HG02943 (cell line): Measurements from ENCODE around the gene FGF10.

Source experiments
- ATAC-seq: cut with Tn5 transposase; IDR thresholded peaks from one replicate; pipeline ENCODE4 v1.9.1; 2021; ENCODE audit warnings: mild to moderate bottlenecking, low read depth, moderate library complexity; ENCODE audit not compliant: unreplicated experiment

Gene FGF10

GRCh38 chr5:44360919-44361318 lies 28.3 kb downstream of the FGF10 start:
- ATAC-seq = no peak

DNA sequence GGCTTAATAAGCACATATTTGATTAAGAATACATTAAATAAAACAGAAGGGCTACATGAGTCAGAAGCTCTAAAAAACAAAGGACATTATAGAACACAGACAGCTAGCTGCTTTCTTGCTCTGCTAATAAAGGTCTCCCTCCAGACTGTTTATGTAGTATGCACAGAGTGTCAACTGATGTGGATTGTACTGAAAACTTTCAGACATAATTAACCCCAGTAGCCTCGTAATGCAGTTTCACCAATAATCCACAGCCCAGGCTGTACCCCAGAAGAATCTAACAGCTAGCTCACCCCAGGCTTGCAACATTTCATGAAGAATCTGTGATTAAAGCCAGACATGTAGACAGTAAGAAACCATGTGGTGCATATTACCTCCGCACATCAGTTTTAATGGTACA lies 30.8 kb downstream of the FGF10 start:
- no peak for ATAC-seq

- no peak for ATAC-seq
Observed at GRCh38 chr5:44356231-44356630, 33.0 kb downstream of the FGF10 start.

DNA sequence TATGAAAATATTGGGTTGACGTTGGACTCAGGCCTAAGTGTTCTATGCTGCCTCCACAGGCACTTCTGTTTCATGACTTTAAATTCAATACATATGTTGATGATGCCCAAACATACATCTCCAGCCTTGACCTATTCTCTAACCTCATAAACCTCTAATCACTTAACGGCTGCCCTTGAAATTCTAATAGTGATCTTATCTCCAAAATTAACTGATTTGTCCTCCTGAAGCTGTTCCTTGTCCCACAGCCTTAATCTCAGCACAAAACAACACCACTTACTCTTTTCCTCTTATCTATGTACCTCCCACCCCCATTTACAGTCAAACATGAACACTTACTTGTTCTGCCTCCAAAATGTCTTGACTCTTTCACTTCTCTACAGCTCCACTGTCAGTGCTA lies 43.3 kb downstream of the FGF10 start:
- ATAC-seq = no peak

DNA sequence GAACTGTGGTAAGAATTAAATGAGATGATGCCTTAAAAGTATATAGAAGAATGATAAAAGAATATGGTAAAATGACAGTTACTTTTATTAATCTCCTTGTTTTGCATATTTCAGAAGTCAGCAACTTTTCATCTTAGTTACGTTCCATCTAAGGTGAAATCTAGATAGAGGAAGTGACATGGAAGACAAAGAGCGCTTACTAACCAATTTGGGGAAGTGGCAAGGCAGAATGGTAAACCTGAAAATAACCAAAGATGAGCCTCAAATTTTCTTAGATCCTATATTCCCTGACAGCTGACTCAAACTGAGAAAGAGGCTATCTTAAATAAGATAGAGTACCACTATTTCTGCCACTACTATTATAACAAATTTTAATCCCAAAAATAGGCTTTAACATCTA lies 52.5 kb downstream of the FGF10 start:
- no peak for ATAC-seq

DNA sequence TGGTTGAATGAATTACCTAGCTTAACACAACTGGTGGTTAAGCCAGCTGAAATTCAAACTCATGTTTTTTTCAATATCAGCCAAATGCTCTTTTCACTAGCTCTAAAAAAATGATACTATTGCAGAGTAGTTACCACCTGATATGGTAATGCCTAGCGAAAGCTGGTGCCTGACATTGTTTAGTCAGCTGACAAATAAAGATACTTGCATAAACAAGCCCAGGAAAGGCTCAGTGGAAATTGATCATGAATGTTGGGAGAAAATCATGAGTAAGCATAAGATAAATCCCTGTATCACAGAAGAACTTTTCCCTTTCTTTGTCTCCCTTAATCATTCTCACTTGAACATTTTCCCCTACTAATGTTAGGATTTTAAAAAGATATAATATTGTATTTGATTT lies 54.6 kb downstream of the FGF10 start:
- no peak for ATAC-seq

DNA sequence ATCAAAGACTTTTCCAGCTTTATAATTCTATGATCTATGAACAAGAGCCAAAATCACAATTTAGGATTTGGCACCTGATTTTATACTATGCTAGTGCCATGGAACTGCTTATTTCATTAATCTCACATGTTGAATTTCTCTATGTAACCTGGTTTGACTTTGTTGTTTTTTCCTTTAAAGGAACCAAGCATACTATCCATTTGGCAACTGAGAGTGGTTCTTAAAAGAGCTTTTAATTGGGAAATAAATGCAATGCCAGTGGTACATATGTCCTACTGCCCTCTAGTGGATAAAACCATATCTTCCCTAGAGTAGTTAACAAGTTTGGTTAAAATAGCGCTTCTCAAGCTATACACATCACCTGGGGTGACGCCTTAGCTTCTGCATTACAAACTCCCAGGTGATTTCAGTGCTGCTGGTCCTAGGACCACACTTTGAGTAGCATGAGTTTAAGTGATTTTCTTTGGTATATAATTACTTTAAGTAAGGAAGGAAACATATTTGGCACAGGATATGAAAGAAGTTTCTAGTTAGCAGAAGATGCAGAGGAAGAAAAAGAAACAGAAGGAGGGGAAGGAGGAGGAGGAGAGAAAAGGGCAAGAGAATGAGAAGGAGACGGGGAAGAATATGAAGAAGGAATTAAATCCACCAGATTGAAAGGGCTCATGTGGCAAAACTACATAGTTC lies 56.8 kb downstream of the FGF10 start:
- no peak for ATAC-seq

DNA sequence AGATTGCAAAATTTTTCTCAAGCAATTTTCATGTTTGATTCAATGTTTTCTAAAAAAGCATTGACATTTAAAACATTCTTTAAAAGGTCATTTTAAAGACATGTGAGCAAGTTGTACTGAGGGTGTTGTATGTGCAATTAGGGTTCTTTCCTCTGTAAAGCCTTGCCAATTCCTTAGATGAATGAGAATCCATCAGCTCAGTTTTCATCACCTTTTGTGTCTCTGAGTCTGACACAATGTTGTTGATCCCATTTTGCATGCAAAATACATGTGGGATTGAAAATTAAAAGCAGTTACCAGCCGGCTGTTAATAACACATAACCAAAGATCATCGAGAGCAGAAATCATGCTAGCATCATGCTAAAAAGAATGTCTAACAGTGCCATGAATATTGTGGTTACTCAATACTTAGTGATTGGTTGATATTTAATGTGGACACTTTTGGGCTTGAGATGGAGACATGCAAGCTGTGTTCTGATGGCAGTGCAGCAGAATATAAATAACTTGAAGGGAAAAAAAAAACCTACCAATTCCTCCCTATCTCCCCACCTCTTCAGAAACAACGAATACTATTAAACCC lies 57.7 kb downstream of the FGF10 start:
- no peak for ATAC-seq

DNA sequence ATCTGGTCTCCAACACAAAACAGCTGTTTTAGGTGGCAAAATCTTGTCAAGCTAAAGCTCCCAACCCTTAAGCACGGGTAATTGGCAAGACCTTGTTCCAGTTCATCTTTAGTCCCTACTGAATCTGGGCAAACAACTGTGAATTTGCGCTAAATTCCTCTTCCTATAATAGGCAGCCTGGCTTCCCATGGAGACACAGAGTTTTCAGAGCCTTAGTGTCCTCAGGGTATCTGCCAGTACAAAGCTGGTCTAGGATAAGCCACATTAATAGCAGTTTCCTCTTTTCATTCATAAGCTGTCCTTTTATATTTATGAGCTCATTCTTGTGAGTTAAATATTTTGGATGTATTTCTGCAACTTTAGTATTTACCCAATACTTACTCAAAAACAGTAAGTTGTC lies 59.5 kb downstream of the FGF10 start:
- ATAC-seq = no peak

- no peak for ATAC-seq
Observed at GRCh38 chr5:44321144-44321725, 68.0 kb downstream of the FGF10 start.

DNA sequence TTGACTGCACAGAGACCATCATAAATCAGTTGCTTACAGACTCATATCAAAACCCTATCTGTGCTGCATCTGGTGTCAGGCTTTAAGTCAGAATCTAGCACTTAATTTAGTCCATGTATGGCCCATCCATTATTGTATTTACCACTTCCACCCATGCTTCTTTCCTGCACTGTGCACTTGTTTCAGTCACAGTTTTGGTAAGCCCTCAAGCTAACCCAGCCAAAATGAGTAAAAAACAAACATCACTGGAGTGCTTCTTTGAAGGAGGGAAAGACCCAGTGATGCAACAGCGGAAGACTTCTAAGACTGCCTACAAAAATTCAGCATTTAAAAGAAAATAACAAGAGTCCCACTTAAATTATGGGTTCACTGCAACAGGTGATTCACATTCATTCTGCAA lies 69.0 kb downstream of the FGF10 start:
- ATAC-seq = no peak

DNA sequence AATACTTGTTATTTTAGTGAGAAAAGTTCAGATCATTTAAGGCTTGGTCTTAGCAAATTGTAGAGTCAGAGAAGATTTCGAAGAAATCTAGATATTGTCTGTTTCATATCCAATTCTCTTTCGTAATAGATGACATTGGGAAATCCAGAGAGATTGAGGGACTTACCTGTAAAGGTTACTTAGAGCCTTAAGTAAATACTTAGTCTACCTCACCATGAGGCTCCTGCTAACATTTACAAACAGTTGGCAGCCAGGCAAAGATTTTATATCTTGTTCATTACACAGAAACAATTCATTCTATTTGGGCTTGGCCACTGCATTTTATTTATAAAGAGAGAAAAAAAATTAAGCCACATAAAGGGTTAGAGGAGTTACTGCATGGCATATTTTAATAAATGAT lies 70.3 kb downstream of the FGF10 start:
- no peak for ATAC-seq

GRCh38 chr5:44312374-44312773 lies 76.8 kb downstream of the FGF10 start:
- no peak for ATAC-seq

GRCh38 chr5:44300551-44300950 lies 88.7 kb downstream of the FGF10 start:
- no peak for ATAC-seq

DNA sequence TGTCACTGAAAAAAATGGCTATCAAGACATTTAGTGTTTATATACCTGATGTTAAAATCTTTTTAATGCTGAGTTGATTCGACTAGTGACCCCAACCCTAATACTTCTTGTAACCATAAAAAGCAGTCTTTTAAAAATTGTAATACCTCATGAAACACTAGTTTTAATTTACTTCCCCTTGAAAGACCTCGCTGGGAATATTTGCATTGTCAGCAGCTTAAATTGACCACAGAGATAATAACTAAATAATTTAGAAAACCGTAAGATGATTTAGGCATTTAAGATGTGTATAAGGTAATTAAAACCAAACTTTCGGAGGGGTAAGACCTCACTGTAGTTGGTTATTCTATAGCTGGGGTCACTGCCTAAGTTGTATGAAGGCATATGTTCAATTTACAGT lies 89.8 kb downstream of the FGF10 start:
- ATAC-seq = no peak

DNA sequence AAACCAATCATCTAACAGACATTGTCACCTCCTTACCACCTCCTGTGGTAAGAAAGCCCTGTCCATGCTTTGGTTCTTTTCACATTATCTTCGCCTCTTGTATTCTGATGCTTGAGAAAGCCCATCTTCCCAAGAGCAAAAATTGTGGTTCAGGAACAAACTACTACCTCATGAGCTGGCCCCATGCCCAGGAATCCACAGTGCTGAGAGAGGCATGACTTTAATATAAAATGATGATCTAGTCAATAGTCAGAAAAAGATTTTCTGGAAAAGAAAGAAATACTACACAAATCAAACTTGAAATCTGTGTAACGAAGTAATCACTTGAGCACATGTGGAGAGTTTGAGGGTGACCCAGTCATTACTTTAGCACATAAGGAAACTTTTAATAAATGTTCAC lies 94.7 kb downstream of the FGF10 start:
- no peak for ATAC-seq

DNA sequence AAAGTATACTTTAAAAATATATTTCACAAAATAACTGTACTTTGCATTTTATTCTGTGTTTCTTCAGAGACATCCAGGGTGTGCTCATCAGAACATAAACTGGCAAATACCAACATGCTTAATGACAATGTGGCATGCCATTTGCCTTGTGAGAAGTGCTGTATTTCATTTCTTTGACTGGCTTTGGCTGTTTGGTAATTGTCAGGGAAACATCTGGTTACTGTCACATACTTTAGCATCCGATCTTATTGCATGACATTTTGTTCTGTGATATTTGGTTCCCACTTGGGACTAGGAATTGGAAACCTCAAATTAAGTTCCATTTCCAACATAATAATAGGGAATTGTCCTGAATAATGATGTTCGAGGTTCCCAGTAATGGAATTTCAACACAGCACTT lies 96.5 kb downstream of the FGF10 start:
- no peak for ATAC-seq

DNA sequence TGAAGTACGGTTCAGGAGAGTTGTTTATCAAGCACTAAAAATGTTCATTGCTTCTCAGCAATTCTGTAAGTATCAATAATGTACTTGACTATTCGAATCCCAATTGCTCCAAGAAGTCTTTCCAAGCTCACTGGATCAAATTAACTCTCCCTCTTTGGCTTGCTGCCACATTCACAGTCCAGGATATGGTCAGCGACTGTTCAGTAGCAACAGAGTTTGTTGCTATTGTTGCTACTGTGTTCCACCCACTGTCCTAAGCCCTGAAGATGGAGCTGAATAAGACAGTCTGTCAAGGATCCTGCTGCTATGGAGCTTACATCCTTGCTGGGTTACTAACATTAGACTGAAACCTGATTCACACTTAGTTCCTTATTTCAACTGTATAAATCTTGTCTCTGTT lies 110.8 kb downstream of the FGF10 start:
- no peak for ATAC-seq

DNA sequence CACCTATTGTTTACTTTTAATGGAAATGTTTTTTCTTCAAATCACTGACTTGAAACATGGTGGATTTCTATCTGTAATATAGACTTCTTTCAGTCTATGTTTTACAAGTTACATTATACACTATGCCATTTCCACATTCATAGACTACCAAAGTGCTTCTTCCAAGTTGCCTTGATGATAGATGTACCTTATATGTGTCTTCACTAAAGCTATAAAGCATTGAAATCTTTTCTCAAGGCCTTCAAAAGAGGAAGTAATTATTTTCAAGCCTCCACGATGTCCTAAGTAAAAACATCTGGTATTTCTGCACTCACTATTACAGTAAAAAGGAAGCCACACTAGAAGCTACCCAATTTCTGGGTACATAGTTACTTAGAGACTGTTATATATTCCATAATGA lies 113.3 kb downstream of the FGF10 start:
- ATAC-seq = no peak

- ATAC-seq = no peak
Observed at GRCh38 chr5:44275329-44275728, 113.9 kb downstream of the FGF10 start.

GRCh38 chr5:44267909-44268308 lies 121.3 kb downstream of the FGF10 start:
- ATAC-seq = no peak

DNA sequence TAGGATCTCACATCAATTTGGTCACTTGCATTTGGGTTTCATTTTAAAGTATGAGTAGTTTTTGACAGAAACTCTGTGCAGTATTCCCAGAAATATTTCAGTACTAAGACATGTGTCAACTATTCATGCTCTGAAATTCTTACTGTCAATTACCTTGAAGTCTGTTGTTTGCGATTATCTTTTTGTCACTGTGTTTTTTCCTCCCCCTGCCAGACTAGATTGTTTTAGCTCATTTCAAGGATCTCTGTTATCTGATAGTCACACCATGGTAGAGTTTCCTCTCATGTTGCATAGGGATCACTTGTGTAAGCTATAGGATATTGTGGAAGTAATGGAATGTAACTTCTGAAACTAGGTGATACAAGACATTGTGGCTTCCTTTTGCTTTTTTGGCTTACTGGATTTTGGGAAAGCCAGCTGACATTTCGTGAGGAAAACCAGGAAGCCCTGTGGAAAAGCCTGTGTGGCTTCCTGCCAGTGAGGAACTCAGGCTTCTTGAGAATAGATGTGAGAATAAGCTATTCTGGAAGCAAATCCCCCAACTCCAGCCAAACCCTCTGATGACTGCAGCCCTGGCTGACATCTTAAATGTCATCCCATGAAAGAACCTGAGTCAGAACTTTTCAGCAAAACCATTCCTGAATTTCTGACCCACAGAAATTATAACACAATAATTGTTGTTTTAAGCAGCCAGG lies 122.2 kb downstream of the FGF10 start:
- no peak for ATAC-seq
